Neuronal stem cell (in vitro differentiated cells): ENCODE results near the gene WDR18.

Experiments used
- DNase-seq: peaks from one replicate; pipeline ENCODE4 v3.0.0-alpha.2; 2013; ENCODE audit warnings: low spot score
- H2AFZ ChIP-seq: one replicate; pipeline ENCODE4 v1.6.1; 2013; ENCODE audit warnings: mild to moderate bottlenecking, low read length, inconsistent platforms
- H2AK5ac ChIP-seq: 2 replicates; pipeline ENCODE4 v1.6.1; 2013; ENCODE audit warnings: low read depth, mild to moderate bottlenecking, inconsistent platforms, low read length, moderate library complexity, mixed read lengths
- H2BK120ac ChIP-seq: 2 replicates; pipeline ENCODE4 v1.6.1; 2013; ENCODE audit warnings: low read depth, mild to moderate bottlenecking, inconsistent platforms, low read length, moderate library complexity, mixed read lengths
- H2BK12ac ChIP-seq: one replicate; pipeline ENCODE4 v1.6.1; 2013; ENCODE audit warnings: low read length, inconsistent platforms
- H2BK15ac ChIP-seq: 2 replicates; pipeline ENCODE4 v1.6.1; 2013; ENCODE audit warnings: mild to moderate bottlenecking, low read length, inconsistent platforms, mixed read lengths
- H2BK5ac ChIP-seq: one replicate; pipeline ENCODE4 v1.6.1; 2013; ENCODE audit warnings: inconsistent platforms, mild to moderate bottlenecking, low read length, moderate library complexity
- H3K14ac ChIP-seq: one replicate; pipeline ENCODE4 v1.6.1; 2013; ENCODE audit warnings: low read length, inconsistent platforms
- H3K18ac ChIP-seq: 2 replicates; pipeline ENCODE4 v1.6.1; 2013; ENCODE audit warnings: low read length, inconsistent platforms
- H3K23ac ChIP-seq: 2 replicates; pipeline ENCODE4 v1.6.1; 2013; ENCODE audit warnings: low read depth, mild to moderate bottlenecking, mixed read lengths, low read length, inconsistent platforms; ENCODE audit not compliant: poor library complexity
- H3K27ac ChIP-seq: replicated peaks from 3 replicates; pipeline ENCODE4 v1.5.1; 2013; ENCODE audit warnings: low read length, inconsistent platforms
- H3K27me3 ChIP-seq, 3 experiments: 2 replicates each; pipeline ENCODE4 v1.6.1; 2013; ENCODE audit warnings: low read length in 3 of 3, mild to moderate bottlenecking in 2 of 3, inconsistent platforms in 1 of 3, low read depth in 1 of 3, mixed read lengths in 1 of 3, moderate library complexity in 1 of 3; ENCODE audit not compliant: control insufficient read depth in 3 of 3, insufficient read depth in 3 of 3
- H3K36me3 ChIP-seq, 2 donors: replicated peaks in 1 of 2; 2 replicates each; pipeline ENCODE4 v1.6.1; 2013; ENCODE audit warnings: low read length in 2 of 2; ENCODE audit not compliant: control insufficient read depth in 2 of 2, insufficient read depth in 2 of 2
- H3K4ac ChIP-seq: 2 replicates; pipeline ENCODE4 v1.6.1; 2013; ENCODE audit warnings: inconsistent platforms, mild to moderate bottlenecking, low read length, moderate library complexity
- H3K4me1 ChIP-seq, 2 donors: 1 replicate in 1 of 2; 2 replicates in 1 of 2; pipeline ENCODE4 v1.6.1; 2013; ENCODE audit warnings: low read length in 2 of 2, low read depth in 1 of 2; ENCODE audit not compliant: control insufficient read depth in 2 of 2, insufficient read depth in 1 of 2
- H3K4me2 ChIP-seq: one replicate; pipeline ENCODE4 v1.6.1; 2013; ENCODE audit warnings: mild to moderate bottlenecking, low read length, inconsistent platforms; ENCODE audit not compliant: insufficient read depth, poor library complexity, severe bottlenecking
- H3K4me3 ChIP-seq, 2 donors: 2 replicates each; pipeline ENCODE4 v1.5.1; 2013; ENCODE audit warnings: low read length in 2 of 2, mild to moderate bottlenecking in 2 of 2, inconsistent platforms in 1 of 2, moderate library complexity in 1 of 2
- H3K79me1 ChIP-seq: one replicate; pipeline ENCODE4 v1.6.1; 2013; ENCODE audit warnings: low read depth, mild to moderate bottlenecking, inconsistent platforms, low read length, moderate library complexity
- H3K9ac ChIP-seq: one replicate; pipeline ENCODE4 v1.6.1; 2013; ENCODE audit warnings: mild to moderate bottlenecking, low read depth, low read length, inconsistent platforms; ENCODE audit not compliant: poor library complexity
- H3K9me3 ChIP-seq, 2 donors: replicated peaks in 1 of 2; 2 replicates each; pipeline versions ENCODE3 to v1.6.1; 2013; ENCODE audit warnings: low read length in 2 of 2, mild to moderate bottlenecking in 2 of 2, inconsistent platforms in 1 of 2, low read depth in 1 of 2, mixed read lengths in 1 of 2, moderate library complexity in 1 of 2; ENCODE audit not compliant: control insufficient read depth in 2 of 2, insufficient read depth in 1 of 2
- H4K8ac ChIP-seq: one replicate; pipeline ENCODE4 v1.6.1; 2013; ENCODE audit warnings: low read depth, mild to moderate bottlenecking, inconsistent platforms, low read length, moderate library complexity
- H4K91ac ChIP-seq: one replicate; pipeline ENCODE4 v1.6.1; 2013; ENCODE audit warnings: low read length, low read depth, mild to moderate bottlenecking, inconsistent platforms; ENCODE audit not compliant: poor library complexity
- WGBS, 2 donors: extraction: QIAGEN DNeasy Blood & Tissue Kit; methylation state at CpG; one replicate each; pipeline ENCODE4 v1.1.7; 2013; ENCODE audit warnings: missing lambda C conversion rate in 2 of 2, mixed read lengths in 1 of 2; ENCODE audit not compliant: insufficient read length in 2 of 2, insufficient replicate concordance in 1 of 2; ENCODE audit errors: extremely low coverage in 2 of 2; 5-methylcytosine and 5-hydroxymethylcytosine counted together

WDR18 gene

GRCh38 chr19:960601-960938 is 23.6 kb upstream of the WDR18 start:
- H3K27ac ChIP-seq = no peak overlapping the region

GRCh38 chr19:961866-962620 is 22.1 kb upstream of the WDR18 start:
- no peak overlapping the region for H3K14ac ChIP-seq
- WGBS, 2 donors = no CpG with 5 or more reads among the region's 14 CpGs
- H3K4me3 ChIP-seq = no peak overlapping the region
- H2BK120ac ChIP-seq = no peak overlapping the region
- no peak overlapping the region for H3K27ac ChIP-seq
- H3K4ac ChIP-seq = no peak overlapping the region
- H2BK15ac ChIP-seq = no peak overlapping the region
- H3K36me3 ChIP-seq = peaks cover 49 to 81% of the 10 kb centered on the region in 2 donors
- no peak overlapping the region for H3K9ac ChIP-seq
- no peak overlapping the region for H3K4me2 ChIP-seq
- H3K23ac ChIP-seq = no peak overlapping the region
- peak overlapping the region; percentile 13 for H2BK5ac ChIP-seq
- no peak overlapping the region for H4K91ac ChIP-seq
- no peak overlapping the region for H2AK5ac ChIP-seq
- H4K8ac ChIP-seq = no peak overlapping the region
- H3K18ac ChIP-seq = no peak overlapping the region
- H3K79me1 ChIP-seq = peaks cover 26% of the 10 kb centered on the region
- no peak overlapping the region for H2BK12ac ChIP-seq
- no peak for DNase-seq
- peaks cover 10 to 20% of the 10 kb centered on the region in 2 donors for H3K9me3 ChIP-seq
- H3K27me3 ChIP-seq = no peaks in the 10 kb centered on the region
- H3K4me1 ChIP-seq = peaks cover 4 to 15% of the 10 kb centered on the region in 2 donors
- no peak overlapping the region for H2AFZ ChIP-seq

More at GRCh38 chr19:960601-960938, 23.6 kb upstream of the WDR18 start:
- Histone ChIP-seq H3K36me3 (peaks cover 41 to 68% of the 10 kb centered on the region in 2 donors), H3K4ac (no peak overlapping the region), H3K4me1 (peaks cover 15 to 23% of the 10 kb centered on the region in 2 donors), H3K27me3 (no peaks in the 10 kb centered on the region), H3K4me2 (no peak overlapping the region), H3K14ac (peak overlapping the region; percentile 71), H3K4me3 (no peak overlapping the region), H2BK5ac (peak overlapping the region; percentile 93), H3K79me1 (peaks cover 21% of the 10 kb centered on the region), H2AFZ (no peak overlapping the region), H3K9ac (peak overlapping the region; percentile 72), H2BK120ac (no peak overlapping the region), H2AK5ac (peak overlapping the region; percentile 95), H4K91ac (peak overlapping the region; percentile 85), H2BK12ac (no peak overlapping the region), H2BK15ac (peak overlapping the region; percentile 67), H4K8ac (no peak overlapping the region), H3K18ac (peak overlapping the region; percentile 92), H3K23ac (peak overlapping the region; percentile 80), H3K9me3 (peaks cover 6 to 15% of the 10 kb centered on the region in 2 donors)
- WGBS, 2 donors = no CpG with 5 or more reads among the region's 8 CpGs
- DNase-seq = no peak

- Histone ChIP-seq H2BK120ac (no peak overlapping the region), H3K36me3 (peaks cover 53 to 87% of the 10 kb centered on the region in 2 donors), H3K18ac (no peak overlapping the region), H2BK12ac (no peak overlapping the region), H3K27ac (no peak overlapping the region), H3K9ac (peak overlapping the region; percentile 53), H3K14ac (peak overlapping the region; percentile 47), H3K4me1 (peaks cover 0 to 11% of the 10 kb centered on the region in 2 donors), H3K79me1 (peaks cover 26% of the 10 kb centered on the region), H3K4ac (no peak overlapping the region), H4K8ac (no peak overlapping the region), H2BK5ac (no peak overlapping the region), H3K27me3 (no peaks in the 10 kb centered on the region), H2BK15ac (no peak overlapping the region), H3K4me3 (peak overlapping the region in 1 of 2 donors; percentile 65), H4K91ac (no peak overlapping the region), H3K23ac (no peak overlapping the region), H3K9me3 (peaks cover 10 to 20% of the 10 kb centered on the region in 2 donors), H2AK5ac (peak overlapping the region; percentile 43), H3K4me2 (no peak overlapping the region), H2AFZ (no peak overlapping the region)
- no peak for DNase-seq
- WGBS, 2 donors = no CpG with 5 or more reads among the region's 31 CpGs
Observed at GRCh38 chr19:962683-963400, 21.3 kb upstream of the WDR18 start.

GRCh38 chr19:963486-963951 is 20.6 kb upstream of the WDR18 start:
- Histone ChIP-seq H3K4ac (no peak overlapping the region), H3K23ac (no peak overlapping the region), H2BK15ac (no peak overlapping the region), H3K4me1 (peaks cover 0 to 11% of the 10 kb centered on the region in 2 donors), H2BK120ac (no peak overlapping the region), H3K27me3 (no peaks in the 10 kb centered on the region), H3K4me3 (no peak overlapping the region), H3K9ac (peak overlapping the region; percentile 53), H2BK12ac (no peak overlapping the region), H2AK5ac (peak overlapping the region; percentile 43), H3K36me3 (peaks cover 57 to 88% of the 10 kb centered on the region in 2 donors), H4K91ac (no peak overlapping the region), H3K79me1 (peaks cover 26% of the 10 kb centered on the region), H3K27ac (no peak overlapping the region), H2AFZ (no peak overlapping the region), H3K14ac (no peak overlapping the region), H3K18ac (no peak overlapping the region), H4K8ac (no peak overlapping the region), H3K9me3 (peaks cover 14 to 23% of the 10 kb centered on the region in 2 donors), H3K4me2 (no peak overlapping the region), H2BK5ac (peak overlapping the region; percentile 66)
- no peak for DNase-seq
- no CpG with 5 or more reads among the region's 11 CpGs for WGBS, 2 donors
